GM12878 (cell line): Measurements from ENCODE around the gene RIMBP2. TPM values are rescaled to one million over a fixed set of nuclear protein-coding genes. Genes with fewer than 3 reads are reported as not detected.
A peak's percentile ranks its signal among the peaks of the same experiment; 100 is the strongest.

Source experiments
- ATF3 ChIP-seq: IDR thresholded peaks from 2 replicates; pipeline ENCODE4 v1.6.1; 2011; ENCODE audit warnings: low read depth, mild to moderate bottlenecking, low read length, moderate library complexity, borderline replicate concordance; ENCODE audit errors: extremely low read depth
- BCL11A ChIP-seq: IDR thresholded peaks from 2 replicates; pipeline ENCODE4 v1.6.1; 2011; ENCODE audit warnings: low read depth, low read length
- BMI1 ChIP-seq: fragments of 450-650 bp; IDR thresholded peaks from 2 replicates; pipeline ENCODE4 v1.6.1; 2016; ENCODE audit warnings: mild to moderate bottlenecking, moderate library complexity, borderline replicate concordance
- BRCA1 ChIP-seq: IDR thresholded peaks from 2 replicates; pipeline ENCODE4 v1.6.1; 2011; ENCODE audit warnings: low read depth, low read length, improper control_type of control experiment
- E2F4 ChIP-seq: IDR thresholded peaks from 2 replicates; pipeline ENCODE4 v1.6.1; 2012; ENCODE audit warnings: low read depth, low read length, improper control_type of control experiment
- FOXK2 ChIP-seq: fragments of 450-650 bp; IDR thresholded peaks from 2 replicates; pipeline ENCODE4 v1.6.1; 2017; ENCODE audit warnings: mild to moderate bottlenecking, moderate library complexity
- HSF1 ChIP-seq: fragments of 150-350 bp; IDR thresholded peaks from 2 replicates; pipeline ENCODE4 v1.6.1; 2014; ENCODE audit warnings: mild to moderate bottlenecking, low read depth, low read length
- IKZF2 ChIP-seq, 2 experiments: fragments of 450-650 bp; IDR thresholded peaks; 2 replicates each; pipeline ENCODE4 v1.6.1; 2017; ENCODE audit warnings: mild to moderate bottlenecking in 2 of 2, moderate library complexity in 2 of 2
- IRF4 ChIP-seq: IDR thresholded peaks from 2 replicates; pipeline ENCODE4 v1.6.1; 2011; ENCODE audit warnings: low read depth, low read length
- IRF5 ChIP-seq: fragments of 450-650 bp; IDR thresholded peaks from 2 replicates; pipeline ENCODE4 v1.6.1; 2017; ENCODE audit warnings: borderline replicate concordance
- JUNB ChIP-seq: IDR thresholded peaks from 2 replicates; pipeline ENCODE4 v1.6.1; 2016; ENCODE audit warnings: antibody characterized with exemption, mild to moderate bottlenecking
- MEF2B ChIP-seq: fragments of 450-650 bp; IDR thresholded peaks from 2 replicates; pipeline ENCODE4 v1.6.1; 2018; ENCODE audit warnings: mild to moderate bottlenecking, moderate library complexity; ENCODE audit not compliant: partially characterized antibody, poor library complexity, severe bottlenecking
- MXI1 ChIP-seq: fragments of 150-350 bp; IDR thresholded peaks from 2 replicates; pipeline ENCODE4 v1.6.1; 2011; ENCODE audit warnings: low read depth, mild to moderate bottlenecking, inconsistent platforms, low read length, improper control_type of control experiment
- NFYA ChIP-seq: IDR thresholded peaks from 2 replicates; pipeline ENCODE4 v1.6.1; 2011; ENCODE audit warnings: low read depth, mild to moderate bottlenecking, low read length, improper control_type of control experiment, borderline replicate concordance
- NFYB ChIP-seq: IDR thresholded peaks from 2 replicates; pipeline ENCODE4 v1.6.1; 2011; ENCODE audit warnings: low read depth, mild to moderate bottlenecking, low read length, improper control_type of control experiment, moderate library complexity; ENCODE audit not compliant: insufficient read depth
- NR2C1 ChIP-seq: fragments of 450-650 bp; IDR thresholded peaks from 2 replicates; pipeline ENCODE4 v1.6.1; 2017; ENCODE audit warnings: antibody characterized with exemption, mild to moderate bottlenecking, moderate library complexity
- PAX5 ChIP-seq: IDR thresholded peaks from 2 replicates; pipeline ENCODE4 v1.6.1; 2011; ENCODE audit warnings: low read depth, low read length, borderline replicate concordance
- POLR2A ChIP-seq: IDR thresholded peaks from 2 replicates; pipeline ENCODE4 v1.6.1; 2011; ENCODE audit warnings: low read depth, mild to moderate bottlenecking, low read length
- POU2F2 ChIP-seq: IDR thresholded peaks from 3 replicates; pipeline ENCODE4 v1.6.1; 2011; ENCODE audit warnings: low read depth, mild to moderate bottlenecking, low read length, borderline replicate concordance
- RFX5 ChIP-seq: IDR thresholded peaks from 2 replicates; pipeline ENCODE4 v1.6.1; 2011; ENCODE audit warnings: low read depth, low read length, improper control_type of control experiment
- SKIL ChIP-seq: fragments of 450-650 bp; IDR thresholded peaks from 2 replicates; pipeline ENCODE4 v1.6.1; 2017; ENCODE audit warnings: mild to moderate bottlenecking, low read depth, inconsistent platforms; ENCODE audit not compliant: poor library complexity, severe bottlenecking
- SREBF1 ChIP-seq: IDR thresholded peaks from 2 replicates; pipeline ENCODE4 v1.6.1; 2012; ENCODE audit warnings: mild to moderate bottlenecking, low read length
- SUZ12 ChIP-seq: fragments of 200-600 bp; sonication (generic); IDR thresholded peaks from one replicate; pipeline ENCODE4 v1.6.1; 2018; ENCODE audit warnings: antibody characterized with exemption, mild to moderate bottlenecking; ENCODE audit not compliant: unreplicated experiment
- TARDBP ChIP-seq: IDR thresholded peaks from 2 replicates; pipeline ENCODE4 v1.6.1; 2016; ENCODE audit warnings: borderline replicate concordance
- ZBED1 ChIP-seq: IDR thresholded peaks from 2 replicates; pipeline ENCODE4 v1.6.1; 2016; ENCODE audit warnings: borderline replicate concordance
- ZNF207 ChIP-seq: fragments of 450-650 bp; IDR thresholded peaks from 2 replicates; pipeline ENCODE4 v1.6.1; 2014; ENCODE audit warnings: antibody characterized with exemption, mild to moderate bottlenecking, borderline replicate concordance
- ZNF217 ChIP-seq: fragments of 450-650 bp; IDR thresholded peaks from 2 replicates; pipeline ENCODE4 v1.6.1; 2017; ENCODE audit warnings: antibody characterized with exemption, mild to moderate bottlenecking
- ZZZ3 ChIP-seq: IDR thresholded peaks from 2 replicates; pipeline ENCODE4 v1.6.1; 2011; ENCODE audit warnings: low read depth; ENCODE audit not compliant: control insufficient read depth, insufficient read length
- polyA plus RNA-seq, 11 experiments: library from polyadenylated mRNA; depleted of rRNA in 4 of 11; unstranded in 6 of 11; stranded (reverse) in 5 of 11; fragments of >200 nt; fragmentation: Nextera tagmentation in 4 of 11; fragmentation: Illumina TruSeq in 1 of 11; extraction: Ambion mirVana in 4 of 11; extraction: Trizol in 1 of 11; gene quantifications; 1 replicate in 1 of 11; 2 replicates in 10 of 11; pipeline versions ENCODE4 v1.2.1 to v1.2.3, GENCODE V29; 2011 to 2016; ENCODE audit warnings: inconsistent platforms in 2 of 11, missing spikeins in 2 of 11, low read depth in 1 of 11
- total RNA-seq, 4 experiments: library from RNA; depleted of rRNA in 3 of 4; stranded (reverse); fragments of >200 nt in 3 of 4; fragmentation: Illumina TruSeq in 1 of 4; extraction: Trizol in 1 of 4; gene quantifications; 2 replicates each; pipeline versions ENCODE4 v1.2.1 to v1.2.3, GENCODE V29; 2013 to 2021

The RIMBP2 gene
- total and polyA plus RNA-seq, 10 of the 15 experiments (the other 5 are each of a cell fraction or from before 2014, with no cell fraction given), result 0.04 to 2.9 (median 0.07) TPM; not detected in 1

- TF ChIP-seq PAX5 (peak; percentile 68; the same call in 1 of the 2 replicates), POLR2A (no peak), ZNF207 (no peak), JUNB (no peak), ZZZ3 (no peak), ATF3 (no peak), ZBED1 (no peak), NFYB (no peak), RFX5 (no peak), SKIL (no peak), SREBF1 (no peak), MXI1 (peak; percentile 24; the same call in 1 of the 2 replicates), HSF1 (no peak), E2F4 (no peak), IKZF2 (IDR thresholded peaks at IDR 0.05) (peak in 1 of 2 experiments; percentile 25; a peak in 1 of 4 replicates), TARDBP (no peak), NFYA (no peak), BMI1 (peak; percentile 89), BCL11A (no peak), IRF4 (no peak), BRCA1 (no peak), ZNF217 (no peak), NR2C1 (no peak), IRF5 (no peak), MEF2B (peak; percentile 97), SUZ12 (no peak), FOXK2 (no peak), POU2F2 (no peak)
Observed at GRCh38 chr12:130481392-130481879, 234.7 kb downstream of the RIMBP2 start (continued).
